ENCODE measurements around the gene MINK1.
A peak's percentile ranks its signal among the peaks of the same experiment; 100 is the strongest.
"Not testable (repeated sequence)": the region's sequence is repeated elsewhere in the genome, so short reads cannot be mapped to it uniquely, and the experiment has no call there.

MINK1 gene

GRCh38 chr17:4849011-4849536, 15.9 kb downstream of the MINK1 start:
- DNase-seq = no peak

GRCh38 chr17:4850246-4850645, 17.1 kb downstream of the MINK1 start:
- no peak for DNase-seq

GRCh38 chr17:4851084-4851483, 17.9 kb downstream of the MINK1 start:
- DNase-seq = no peak

GRCh38 chr17:4852567-4853207, 19.5 kb downstream of the MINK1 start:
- DNase-seq = peak; percentile 9

GRCh38 chr17:4853208-4853671, 20.1 kb downstream of the MINK1 start:
- DNase-seq = no peak

- no peak for DNase-seq
These were observed 21.1 kb downstream of the MINK1 start for GRCh38 chr17:4854111-4854681.

- no peak for DNase-seq
These were observed 23.3 kb downstream of the MINK1 start for GRCh38 chr17:4856271-4856936.

- no peak for DNase-seq
These were observed 23.8 kb downstream of the MINK1 start for GRCh38 chr17:4856937-4857314.

- DNase-seq = not testable (repeated sequence)
These were observed 24.2 kb downstream of the MINK1 start for GRCh38 chr17:4857347-4857746.

- no peak for DNase-seq
These were observed 25.1 kb downstream of the MINK1 start for GRCh38 chr17:4858068-4858881.

- no peak for DNase-seq
These were observed 25.7 kb downstream of the MINK1 start for GRCh38 chr17:4858882-4859260.

- no peak for DNase-seq
These were observed 26.9 kb downstream of the MINK1 start for GRCh38 chr17:4859816-4860625.

- DNase-seq = no peak
These were observed 27.5 kb downstream of the MINK1 start for GRCh38 chr17:4860651-4861050.

- no peak for DNase-seq
These were observed 27.9 kb downstream of the MINK1 start for GRCh38 chr17:4861052-4861451.

GRCh38 chr17:4862720-4863119, 29.6 kb downstream of the MINK1 start:
- no peak for DNase-seq

GRCh38 chr17:4863321-4863720, 30.2 kb downstream of the MINK1 start:
- DNase-seq = no peak

- DNase-seq = not testable (repeated sequence)
These were observed 34.4 kb downstream of the MINK1 start for GRCh38 chr17:4867535-4867934.

- not testable (repeated sequence) for DNase-seq
These were observed 36.2 kb downstream of the MINK1 start for GRCh38 chr17:4869058-4869998.

GRCh38 chr17:4870855-4871254, 37.7 kb downstream of the MINK1 start:
- DNase-seq = no peak

GRCh38 chr17:4872786-4873185, 39.6 kb downstream of the MINK1 start:
- no peak for DNase-seq

- no peak for DNase-seq
These were observed 43.9 kb downstream of the MINK1 start for GRCh38 chr17:4877089-4877488.

Measured in NCI-H146 (cell line).